ENCODE results near the gene RLBP1.

DNA sequence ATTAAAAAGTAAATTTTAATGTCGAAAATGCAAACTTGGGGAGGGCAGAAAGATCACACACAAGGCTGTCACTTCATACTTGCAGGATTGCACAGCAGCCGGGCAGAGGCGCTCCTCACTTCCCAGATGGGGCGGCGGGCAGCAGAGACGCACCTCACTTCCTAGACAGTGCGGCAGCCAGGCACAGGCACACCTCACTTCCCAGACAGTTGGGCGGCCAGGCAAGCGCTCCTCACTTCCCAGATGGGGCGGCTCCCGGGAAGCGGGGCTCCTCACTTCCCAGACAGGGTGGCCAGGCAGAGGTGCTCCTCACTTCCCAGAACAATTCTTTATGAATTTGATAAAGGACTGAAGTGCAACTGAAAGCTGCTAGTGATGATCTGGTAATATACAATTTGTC, 21.2 kb downstream of the RLBP1 start:
- TF ChIP-seq, protein P1, sequence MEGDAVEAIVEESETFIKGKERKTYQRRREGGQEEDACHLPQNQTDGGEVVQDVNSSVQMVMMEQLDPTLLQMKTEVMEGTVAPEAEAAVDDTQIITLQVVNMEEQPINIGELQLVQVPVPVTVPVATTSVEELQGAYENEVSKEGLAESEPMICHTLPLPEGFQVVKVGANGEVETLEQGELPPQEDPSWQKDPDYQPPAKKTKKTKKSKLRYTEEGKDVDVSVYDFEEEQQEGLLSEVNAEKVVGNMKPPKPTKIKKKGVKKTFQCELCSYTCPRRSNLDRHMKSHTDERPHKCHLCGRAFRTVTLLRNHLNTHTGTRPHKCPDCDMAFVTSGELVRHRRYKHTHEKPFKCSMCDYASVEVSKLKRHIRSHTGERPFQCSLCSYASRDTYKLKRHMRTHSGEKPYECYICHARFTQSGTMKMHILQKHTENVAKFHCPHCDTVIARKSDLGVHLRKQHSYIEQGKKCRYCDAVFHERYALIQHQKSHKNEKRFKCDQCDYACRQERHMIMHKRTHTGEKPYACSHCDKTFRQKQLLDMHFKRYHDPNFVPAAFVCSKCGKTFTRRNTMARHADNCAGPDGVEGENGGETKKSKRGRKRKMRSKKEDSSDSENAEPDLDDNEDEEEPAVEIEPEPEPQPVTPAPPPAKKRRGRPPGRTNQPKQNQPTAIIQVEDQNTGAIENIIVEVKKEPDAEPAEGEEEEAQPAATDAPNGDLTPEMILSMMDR (IDR thresholded peaks at IDR 0.05), result no peak
- TF ChIP-seq EP300 (IDR thresholded peaks at IDR 0.05) (no peak), POLR2AphosphoS5 (IDR thresholded peaks at IDR 0.05) (no peak)
